B cell (primary cell): ENCODE measurements around the gene RALB.

Source experiments
- CTCF ChIP-seq: fragments of 200-600 bp; IDR thresholded peaks from one replicate; pipeline ENCODE4 v1.8.0; 2022; ENCODE audit warnings: antibody characterized with exemption, mild to moderate bottlenecking
- EZH2 ChIP-seq: IDR thresholded peaks from 2 replicates; pipeline ENCODE4 v1.6.1; 2012; ENCODE audit warnings: borderline replicate concordance, low read depth, mild to moderate bottlenecking, moderate library complexity, low read length; ENCODE audit not compliant: insufficient read depth, poor library complexity, severe bottlenecking

- TF ChIP-seq CTCF (no peak), EZH2 (no peak)
Measured at GRCh38 chr2:120330946-120331822, 78.5 kb downstream of the RALB start.
